Natural killer cell (primary cell): ENCODE measurements around the gene MAP3K21. TPM values are rescaled to one million over a fixed set of nuclear protein-coding genes. Genes with fewer than 3 reads are reported as not detected.

Experiments
- ATAC-seq, 3 donors: fragments of 150-1000 bp in 2 of 3; fragments of 200-7000 bp in 1 of 3; cut with Tn5 transposase; 1 replicate in 1 of 3; 2 replicates in 2 of 3; pipeline ENCODE4 v1.10.0; 2021; ENCODE audit warnings: mild to moderate bottlenecking in 2 of 3, moderate library complexity in 2 of 3
- DNase-seq, 2 donors: peaks; one replicate each; pipeline versions ENCODE4 v3.0.0 to v3.0.0-alpha.2; 2013 to 2021; ENCODE audit warnings: mixed read lengths in 1 of 2
- H3K27ac ChIP-seq: one replicate; pipeline ENCODE4 v1.5.1; 2013; ENCODE audit warnings: mild to moderate bottlenecking, low read length
- H3K27me3 ChIP-seq: one replicate; pipeline ENCODE4 v1.6.1; 2013; ENCODE audit warnings: low read length; ENCODE audit not compliant: control insufficient read depth, insufficient read depth
- H3K36me3 ChIP-seq: one replicate; pipeline ENCODE4 v1.6.1; 2013; ENCODE audit warnings: low read length; ENCODE audit not compliant: control insufficient read depth, insufficient read depth
- H3K4me1 ChIP-seq: one replicate; pipeline ENCODE4 v1.6.1; 2013; ENCODE audit warnings: low read length; ENCODE audit not compliant: control insufficient read depth, insufficient read depth
- H3K4me3 ChIP-seq: one replicate; pipeline ENCODE4 v1.5.1; 2013; ENCODE audit warnings: low read length
- H3K9me3 ChIP-seq: one replicate; pipeline ENCODE4 v1.6.1; 2013; ENCODE audit warnings: low read length; ENCODE audit not compliant: control insufficient read depth, insufficient read depth
- H3K27ac Mint-ChIP-seq, 2 donors: one replicate each; pipeline ENCODE4 v1.8.0; 2022; ENCODE audit warnings: mild to moderate bottlenecking in 2 of 2, mixed read lengths in 2 of 2, moderate library complexity in 1 of 2
- H3K27me3 Mint-ChIP-seq, 2 donors: one replicate each; pipeline ENCODE4 v1.8.0; 2022; ENCODE audit warnings: low read depth in 2 of 2, mixed read lengths in 2 of 2
- H3K36me3 Mint-ChIP-seq: one replicate; pipeline ENCODE4 v1.8.0; 2022; ENCODE audit warnings: mixed read lengths
- H3K4me1 Mint-ChIP-seq, 2 donors: one replicate each; pipeline ENCODE4 v1.8.0; 2022; ENCODE audit warnings: mixed read lengths in 2 of 2
- H3K4me3 Mint-ChIP-seq: one replicate; pipeline ENCODE4 v1.8.0; 2022; ENCODE audit warnings: mild to moderate bottlenecking, moderate library complexity, mixed read lengths
- H3K9me3 Mint-ChIP-seq, 2 donors: one replicate each; pipeline ENCODE4 v1.8.0; 2022; ENCODE audit warnings: mixed read lengths in 2 of 2
- CTCF ChIP-seq: fragments of 200-600 bp; IDR thresholded peaks from one replicate; pipeline ENCODE4 v1.8.0; 2022; ENCODE audit warnings: antibody characterized with exemption
- WGBS: methylation state at CpG from one replicate; pipeline ENCODE4 v1.1.7; 2013; ENCODE audit warnings: missing lambda C conversion rate; ENCODE audit not compliant: insufficient coverage; 5-methylcytosine and 5-hydroxymethylcytosine counted together
- intact Hi-C: fragments of 100-400 bp; cut with micrococcal nuclease; formaldehyde crosslinking; loops from one replicate; pipeline ENCODE4 v1.14.2; 2022
- total RNA-seq, 4 donors: library from RNA; stranded (reverse); fragments of 120-200 nt in 1 of 4; gene quantifications; one replicate each; pipeline versions ENCODE4 v1.2.3 to v1.2.4, GENCODE V29; 2013 to 2022

MAP3K21 gene
- total RNA-seq, 3 donors from 2014 or later (not counting 1 experiment from before 2014, with no cell fraction given) = 0.14 to 0.70 (median 0.27) TPM

GRCh38 chr1:233281711-233282581 is 45.6 kb upstream of the MAP3K21 start:
- peak in 1 of 2 donors; percentile 57 for DNase-seq
- H3K4me3 Mint-ChIP-seq = peak overlapping the region; percentile 70
- H3K36me3 Mint-ChIP-seq = no peaks in the 10 kb centered on the region
- peak overlapping the region; percentile 34 to 35 for H3K27ac Mint-ChIP-seq
- peaks cover 8% of the 10 kb centered on the region for H3K4me1 ChIP-seq
- H3K36me3 ChIP-seq = no peaks in the 10 kb centered on the region
- no peak for TF ChIP-seq CTCF
- no peaks in the 10 kb centered on the region for H3K9me3 Mint-ChIP-seq
- H3K27me3 Mint-ChIP-seq = no peaks in the 10 kb centered on the region
- H3K27me3 ChIP-seq = no peaks in the 10 kb centered on the region
- intact Hi-C loops = no loop called here
- ATAC-seq = peak in 2 of 3 donors; percentile 57 to 59
- H3K4me1 Mint-ChIP-seq = peaks cover 11 to 19% of the 10 kb centered on the region in 2 donors
- no peak overlapping the region for H3K4me3 ChIP-seq
- H3K27ac ChIP-seq = peak overlapping the region; percentile 11
- no peaks in the 10 kb centered on the region for H3K9me3 ChIP-seq
- WGBS = 37% methylated on average over 8 of the region's 8 CpGs

GRCh38 chr1:233282582-233282886 is 45.0 kb upstream of the MAP3K21 start:
- Mint-ChIP-seq H3K36me3 (no peaks in the 10 kb centered on the region), H3K27me3 (no peaks in the 10 kb centered on the region), H3K4me3 (peak overlapping the region; percentile 0), H3K4me1 (peaks cover 11 to 19% of the 10 kb centered on the region in 2 donors), H3K9me3 (no peaks in the 10 kb centered on the region), H3K27ac (peak overlapping the region; percentile 34 to 35)
- Histone ChIP-seq H3K27ac (no peak overlapping the region), H3K4me3 (no peak overlapping the region), H3K9me3 (no peaks in the 10 kb centered on the region), H3K4me1 (peaks cover 8% of the 10 kb centered on the region), H3K27me3 (no peaks in the 10 kb centered on the region), H3K36me3 (no peaks in the 10 kb centered on the region)
- no peak for ATAC-seq
- peak in 1 of 2 donors; percentile 5 for DNase-seq
- TF ChIP-seq CTCF = no peak
- 72% methylated on average over 2 of the region's 3 CpGs for WGBS
- intact Hi-C loops = no loop called here

GRCh38 chr1:233289676-233290075 is 37.8 kb upstream of the MAP3K21 start:
- no peaks in the 10 kb centered on the region for H3K27me3 Mint-ChIP-seq
- Histone ChIP-seq H3K27ac (no peak overlapping the region), H3K4me3 (no peak overlapping the region), H3K36me3 (no peaks in the 10 kb centered on the region), H3K4me1 (no peaks in the 10 kb centered on the region), H3K9me3 (no peaks in the 10 kb centered on the region), H3K27me3 (no peaks in the 10 kb centered on the region)
- H3K36me3 Mint-ChIP-seq = no peaks in the 10 kb centered on the region
- ATAC-seq (no peak), DNase-seq (no peak)
- peaks cover 1 to 7% of the 10 kb centered on the region in 2 donors for H3K4me1 Mint-ChIP-seq
- H3K4me3 Mint-ChIP-seq = no peak overlapping the region
- intact Hi-C loops = no loop called here
- 92% methylated on average over 3 of the region's 4 CpGs for WGBS
- H3K27ac Mint-ChIP-seq = no peak overlapping the region
- TF ChIP-seq CTCF = no peak
- no peaks in the 10 kb centered on the region for H3K9me3 Mint-ChIP-seq
